ENCODE data around the gene MXRA5. TPM values are rescaled to one million over a fixed set of nuclear protein-coding genes. Genes with fewer than 3 reads are reported as not detected.

MXRA5 gene
- total RNA-seq, 4 donors from 2014 or later, result 0.02 to 0.26 TPM; not detected in 2

DNA sequence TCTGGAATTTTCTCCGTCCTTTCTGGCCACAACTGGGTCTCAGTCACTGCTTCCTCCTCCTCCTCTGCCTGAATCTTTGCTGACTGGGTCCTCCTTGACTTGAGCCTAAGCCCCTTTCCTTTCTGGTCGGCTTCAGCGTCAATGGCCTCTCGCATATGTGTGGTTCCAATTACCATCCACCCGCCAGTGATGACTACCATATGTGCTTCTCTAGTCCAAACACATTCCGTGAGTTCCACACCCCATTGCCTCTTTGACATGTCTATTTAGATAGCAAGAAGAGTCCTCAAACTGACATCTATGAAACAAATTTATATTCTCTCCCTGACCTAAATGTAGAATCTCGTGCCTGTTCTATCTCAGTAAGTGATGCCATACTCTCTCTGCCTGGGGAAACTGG, 19.8 kb downstream of the MXRA5 start:
- ATAC-seq (no peak), DNase-seq (no peak)
- Histone ChIP-seq H3K4me3 (no peak overlapping the region), H3K4me1 (no peaks in the 10 kb centered on the region), H3K36me3 (no peaks in the 10 kb centered on the region), H3K9me3 (no peaks in the 10 kb centered on the region), H3K27ac (no peak overlapping the region), H3K27me3 (no peaks in the 10 kb centered on the region)
- TF ChIP-seq, protein P1, sequence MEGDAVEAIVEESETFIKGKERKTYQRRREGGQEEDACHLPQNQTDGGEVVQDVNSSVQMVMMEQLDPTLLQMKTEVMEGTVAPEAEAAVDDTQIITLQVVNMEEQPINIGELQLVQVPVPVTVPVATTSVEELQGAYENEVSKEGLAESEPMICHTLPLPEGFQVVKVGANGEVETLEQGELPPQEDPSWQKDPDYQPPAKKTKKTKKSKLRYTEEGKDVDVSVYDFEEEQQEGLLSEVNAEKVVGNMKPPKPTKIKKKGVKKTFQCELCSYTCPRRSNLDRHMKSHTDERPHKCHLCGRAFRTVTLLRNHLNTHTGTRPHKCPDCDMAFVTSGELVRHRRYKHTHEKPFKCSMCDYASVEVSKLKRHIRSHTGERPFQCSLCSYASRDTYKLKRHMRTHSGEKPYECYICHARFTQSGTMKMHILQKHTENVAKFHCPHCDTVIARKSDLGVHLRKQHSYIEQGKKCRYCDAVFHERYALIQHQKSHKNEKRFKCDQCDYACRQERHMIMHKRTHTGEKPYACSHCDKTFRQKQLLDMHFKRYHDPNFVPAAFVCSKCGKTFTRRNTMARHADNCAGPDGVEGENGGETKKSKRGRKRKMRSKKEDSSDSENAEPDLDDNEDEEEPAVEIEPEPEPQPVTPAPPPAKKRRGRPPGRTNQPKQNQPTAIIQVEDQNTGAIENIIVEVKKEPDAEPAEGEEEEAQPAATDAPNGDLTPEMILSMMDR (IDR thresholded peaks at IDR 0.05 in 4 of 5, conservative IDR thresholded peaks at IDR 0.05 in 1 of 5), result no peak
- no peak for TF ChIP-seq POLR2A (IDR thresholded peaks at IDR 0.05)
- intact Hi-C loops (cut with DNase I; ENCODE audit: low total_unique reads) (no loop called here), in situ Hi-C loops (cut with MboI; ENCODE audit: low sequenced_read_pairs in 4 of 4) (no loop called here)

DNA sequence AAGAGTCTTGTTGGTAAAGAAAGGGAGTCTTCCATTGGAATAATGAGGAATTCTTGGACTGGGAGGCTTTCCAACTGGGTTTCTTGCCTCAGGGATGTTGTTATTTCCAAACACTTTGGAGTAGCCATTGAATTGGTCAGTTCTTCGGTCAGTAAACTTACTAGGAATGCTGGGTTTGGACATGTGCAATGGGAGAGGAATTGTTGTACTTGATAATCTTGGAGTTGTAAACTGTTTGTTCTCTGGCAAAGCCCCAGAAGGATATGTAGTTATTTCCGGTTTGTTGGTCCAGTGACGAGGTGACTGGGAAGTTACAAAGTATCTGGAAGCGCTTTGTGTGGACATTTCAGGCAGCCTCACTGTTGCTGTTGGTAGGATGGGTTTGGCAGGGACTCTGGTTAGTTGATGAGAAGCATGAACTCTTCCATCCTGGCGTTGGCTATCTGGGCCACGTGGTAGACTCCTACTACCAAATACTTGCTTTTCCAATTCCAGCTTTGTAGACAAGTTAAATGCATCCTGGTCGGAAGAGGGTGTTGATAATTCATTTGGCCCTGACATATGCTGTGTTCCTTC, 25.9 kb downstream of the MXRA5 start:
- TF ChIP-seq, protein P1 (IDR thresholded peaks at IDR 0.05 in 4 of 5, conservative IDR thresholded peaks at IDR 0.05 in 1 of 5), result no peak
- TF ChIP-seq POLR2A (IDR thresholded peaks at IDR 0.05), result no peak
- in situ Hi-C loops (cut with MboI; ENCODE audit: low sequenced_read_pairs in 4 of 4), result no loop called here
- Histone ChIP-seq H3K4me3 (no peak overlapping the region), H3K4me1 (no peaks in the 10 kb centered on the region), H3K27me3 (no peaks in the 10 kb centered on the region), H3K9me3 (no peaks in the 10 kb centered on the region), H3K27ac (no peak overlapping the region), H3K36me3 (no peaks in the 10 kb centered on the region)
- DNase-seq (no peak), ATAC-seq (no peak)
- intact Hi-C loops (cut with DNase I; ENCODE audit: low total_unique reads), result no loop called here

DNA sequence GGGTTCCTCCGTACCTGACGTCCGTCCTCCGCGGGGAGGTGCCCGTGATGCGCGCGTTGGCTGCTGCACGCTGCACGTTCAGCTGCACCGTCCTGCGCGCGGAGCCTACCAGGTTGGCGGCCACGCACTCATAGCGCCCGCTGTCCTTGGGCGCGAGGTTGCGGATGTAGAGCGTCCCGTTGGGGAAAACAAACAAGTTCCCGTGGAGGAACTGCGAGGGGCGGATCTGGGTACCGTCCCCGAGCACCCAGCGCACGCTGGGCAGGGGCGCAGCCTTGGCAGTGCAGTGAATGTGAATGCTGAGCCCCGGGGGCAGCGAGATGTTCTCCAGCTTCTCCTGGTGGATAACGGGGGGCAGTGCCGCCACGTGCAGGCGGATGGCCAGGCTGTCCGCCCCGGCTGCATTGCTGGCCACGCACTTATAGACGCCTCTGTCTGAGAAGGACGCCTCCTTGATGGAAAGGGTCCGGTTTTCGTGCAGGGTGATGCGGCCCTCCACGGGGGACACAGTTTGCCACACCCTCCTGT, 29.2 kb downstream of the MXRA5 start:
- intact Hi-C loops (cut with DNase I; ENCODE audit: low total_unique reads) (no loop called here), in situ Hi-C loops (cut with MboI; ENCODE audit: low sequenced_read_pairs in 4 of 4) (no loop called here)
- Histone ChIP-seq H3K27me3 (no peaks in the 10 kb centered on the region), H3K36me3 (no peaks in the 10 kb centered on the region), H3K4me3 (no peak overlapping the region), H3K9me3 (no peaks in the 10 kb centered on the region), H3K27ac (no peak overlapping the region), H3K4me1 (no peaks in the 10 kb centered on the region)
- ATAC-seq, result no peak
- no peak for DNase-seq
- TF ChIP-seq POLR2A (IDR thresholded peaks at IDR 0.05), result no peak
- TF ChIP-seq, protein P1 (IDR thresholded peaks at IDR 0.05 in 4 of 5, conservative IDR thresholded peaks at IDR 0.05 in 1 of 5), result no peak

DNA sequence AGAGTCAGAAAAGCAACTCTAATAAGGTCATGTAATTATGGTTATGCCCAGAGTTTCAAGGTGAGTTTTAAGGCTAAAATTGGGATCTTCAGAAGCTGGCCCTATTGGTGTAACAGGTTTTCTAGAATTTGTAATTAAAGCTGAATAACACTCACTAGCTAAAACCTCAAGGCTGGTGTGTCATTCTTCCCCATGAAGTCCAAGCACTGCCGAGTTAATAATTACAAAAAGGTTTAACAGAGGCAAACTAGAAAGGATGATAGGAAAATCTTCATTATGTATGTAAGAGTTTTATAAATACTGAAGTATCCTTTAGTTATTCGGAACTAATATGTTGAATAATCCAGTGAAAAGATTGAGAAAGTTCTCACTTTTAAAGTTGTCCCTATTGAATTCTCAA, 34.3 kb downstream of the MXRA5 start:
- H3K36me3 ChIP-seq, result no peaks in the 10 kb centered on the region
- no peaks in the 10 kb centered on the region for H3K27me3 ChIP-seq
- H3K4me1 ChIP-seq, result no peaks in the 10 kb centered on the region
- in situ Hi-C loops (cut with MboI; ENCODE audit: low sequenced_read_pairs in 4 of 4) (no loop called here), intact Hi-C loops (cut with DNase I; ENCODE audit: low total_unique reads) (no loop called here)
- no peak for DNase-seq
- no peak for ATAC-seq
- H3K9me3 ChIP-seq, result no peaks in the 10 kb centered on the region
- no peak overlapping the region for H3K4me3 ChIP-seq
- H3K27ac ChIP-seq, result no peak overlapping the region
- TF ChIP-seq, protein P1 (IDR thresholded peaks at IDR 0.05 in 4 of 5, conservative IDR thresholded peaks at IDR 0.05 in 1 of 5), result no peak
- TF ChIP-seq POLR2A (IDR thresholded peaks at IDR 0.05), result no peak

DNA sequence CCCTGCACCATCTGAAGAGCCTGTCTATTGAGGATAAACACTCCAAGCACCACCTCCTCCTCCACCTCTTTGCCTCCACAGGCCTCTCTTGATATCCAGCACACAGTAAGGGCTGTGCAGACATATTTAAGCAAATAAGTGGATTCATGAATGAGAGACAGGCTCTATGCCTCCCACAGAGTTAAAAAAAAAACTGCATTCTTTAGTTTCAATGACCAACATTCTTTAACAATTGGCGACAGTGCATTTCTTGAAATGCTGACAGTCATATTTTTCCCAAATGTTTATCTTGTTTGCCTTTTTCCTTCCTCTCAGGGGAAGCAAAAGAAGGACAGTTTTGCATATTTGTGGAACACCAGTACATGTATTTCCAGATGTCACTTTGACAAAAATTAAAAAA, 38.6 kb downstream of the MXRA5 start:
- no peak for ATAC-seq
- no peak for TF ChIP-seq POLR2A (IDR thresholded peaks at IDR 0.05)
- TF ChIP-seq, protein P1 (IDR thresholded peaks at IDR 0.05 in 4 of 5, conservative IDR thresholded peaks at IDR 0.05 in 1 of 5), result no peak
- no peak overlapping the region for H3K27ac ChIP-seq
- H3K4me1 ChIP-seq, result no peaks in the 10 kb centered on the region
- in situ Hi-C loops (cut with MboI; ENCODE audit: low sequenced_read_pairs in 4 of 4), result no loop called here
- no peak for DNase-seq
- intact Hi-C loops (cut with DNase I; ENCODE audit: low total_unique reads), result no loop called here
- H3K27me3 ChIP-seq, result no peaks in the 10 kb centered on the region
- H3K9me3 ChIP-seq, result no peaks in the 10 kb centered on the region
- H3K4me3 ChIP-seq, result no peak overlapping the region
- H3K36me3 ChIP-seq, result no peaks in the 10 kb centered on the region

Measured in gastrocnemius medialis (tissue), 4 donors.